Gastroesophageal sphincter (tissue), 4 donors: ENCODE measurements around the gene UPF3A. TPM values are rescaled to one million over a fixed set of nuclear protein-coding genes. Genes with fewer than 3 reads are reported as not detected.

ENCODE experiments used
- ATAC-seq: fragments of 150-250 bp; one replicate; pipeline ENCODE4 v1.9.1; 2016; ENCODE audit warnings: mild to moderate bottlenecking, moderate library complexity
- H3K27ac ChIP-seq, 4 donors: fragments of 200-600 bp; sonication (generic) in 3 of 4; 1 replicate in 3 of 4; 2 replicates in 1 of 4; pipeline ENCODE4 v1.5.1; 2016 to 2019
- H3K27me3 ChIP-seq: fragments of 200-600 bp; sonication (generic); one replicate; pipeline ENCODE4 v1.5.1; 2019
- H3K36me3 ChIP-seq, 2 donors: fragments of 200-600 bp; sonication (generic); one replicate each; pipeline ENCODE4 v1.5.1; 2019; ENCODE audit warnings: control low read depth in 1 of 2
- H3K4me1 ChIP-seq, 3 donors: fragments of 200-600 bp; sonication (generic); 1 replicate in 2 of 3; 2 replicates in 1 of 3; pipeline ENCODE4 v1.5.1; 2016 to 2019; ENCODE audit warnings: control low read depth in 2 of 3
- H3K4me3 ChIP-seq, 2 donors: fragments of 200-600 bp; sonication (generic); one replicate each; pipeline ENCODE4 v1.5.1; 2019; ENCODE audit warnings: mild to moderate bottlenecking in 1 of 2, moderate library complexity in 1 of 2
- H3K9me3 ChIP-seq, 3 donors: fragments of 200-600 bp; sonication (generic); one replicate each; pipeline ENCODE4 v1.5.1; 2017 to 2019; ENCODE audit warnings: control low read depth in 2 of 3
- CTCF ChIP-seq, 4 experiments: fragments of 200-600 bp in 2 of 4; fragments of 450-650 bp in 2 of 4; sonication (generic) in 1 of 4; IDR thresholded peaks; one replicate each; pipeline ENCODE4 v1.5.1; 2017 to 2019; ENCODE audit warnings: antibody characterized with exemption in 4 of 4, mild to moderate bottlenecking in 2 of 4, moderate library complexity in 2 of 4
- EP300 ChIP-seq: sonication (generic); formaldehyde crosslinking; IDR thresholded peaks from one replicate; pipeline ENCODE4 v1.6.1; 2017; ENCODE audit warnings: antibody characterized with exemption, mild to moderate bottlenecking
- POLR2A ChIP-seq, 2 donors: fragments of 450-650 bp; IDR thresholded peaks; one replicate each; pipeline ENCODE4 v1.6.1; 2017; ENCODE audit warnings: antibody characterized with exemption in 2 of 2, mild to moderate bottlenecking in 2 of 2, moderate library complexity in 1 of 2
- POLR2AphosphoS5 ChIP-seq: sonication (generic); formaldehyde crosslinking; IDR thresholded peaks from one replicate; pipeline ENCODE4 v1.6.1; 2017; ENCODE audit warnings: antibody characterized with exemption
- WGBS, 2 donors: methylation state at CpG; one replicate each; pipeline ENCODE4 v1.1.5; 2018; ENCODE audit warnings: low coverage in 1 of 2; 5-methylcytosine and 5-hydroxymethylcytosine counted together
- total RNA-seq, 4 donors: library from RNA; depleted of rRNA; stranded (reverse); fragments of >200 nt; gene quantifications; one replicate each; pipeline ENCODE4 v1.1.0, GENCODE V29; 2016

UPF3A gene
- total RNA-seq, 4 donors from 2014 or later: 31.0 to 40.0 (median 37.9) TPM

- Histone ChIP-seq H3K4me1 (peaks cover 0 to 27% (median 7%) of the 10 kb centered on the region in 3 donors), H3K9me3 (no peaks in the 10 kb centered on the region), H3K4me3 (peak overlapping the region; percentile 74 to 86), H3K36me3 (peaks cover 0 to 42% of the 10 kb centered on the region in 2 donors), H3K27ac (peak overlapping the region in 3 of 4 donors; percentile 76 to 92 (median 87)), H3K27me3 (no peaks in the 10 kb centered on the region)
- TF ChIP-seq EP300 (no peak), POLR2A (IDR thresholded peaks at IDR 0.05) (no peak), POLR2AphosphoS5 (no peak), CTCF (IDR thresholded peaks at IDR 0.05) (no peak)
- 8 to 10% methylated on average over 9 to 10 of the region's 10 CpGs for WGBS, 2 donors
- ATAC-seq: no peak
These were observed 45.7 kb upstream of the UPF3A start for GRCh38 chr13:114235697-114236096.

- peak overlapping the region in 1 of 4 donors; percentile 87 for H3K27ac ChIP-seq
- TF ChIP-seq EP300 (no peak), CTCF (IDR thresholded peaks at IDR 0.05) (no peak), POLR2A (IDR thresholded peaks at IDR 0.05) (no peak), POLR2AphosphoS5 (no peak)
- 54 to 60% methylated on average over 4 of the region's 4 CpGs for WGBS, 2 donors
- H3K9me3 ChIP-seq: no peaks in the 10 kb centered on the region
- H3K4me1 ChIP-seq: peaks cover 0 to 27% (median 7%) of the 10 kb centered on the region in 3 donors
- peak overlapping the region in 1 of 2 donors; percentile 74 for H3K4me3 ChIP-seq
- no peak for ATAC-seq
- no peaks in the 10 kb centered on the region for H3K27me3 ChIP-seq
- peaks cover 0 to 47% of the 10 kb centered on the region in 2 donors for H3K36me3 ChIP-seq
These were observed 45.2 kb upstream of the UPF3A start for GRCh38 chr13:114236227-114236626.

- Histone ChIP-seq H3K27me3 (no peaks in the 10 kb centered on the region), H3K9me3 (no peaks in the 10 kb centered on the region), H3K4me1 (peaks cover 0 to 27% (median 7%) of the 10 kb centered on the region in 3 donors), H3K4me3 (no peak overlapping the region), H3K36me3 (peaks cover 0 to 60% of the 10 kb centered on the region in 2 donors), H3K27ac (no peak overlapping the region)
- no peak for ATAC-seq
- TF ChIP-seq POLR2A (IDR thresholded peaks at IDR 0.05) (no peak), POLR2AphosphoS5 (no peak), EP300 (no peak), CTCF (IDR thresholded peaks at IDR 0.05) (no peak)
- WGBS, 2 donors: 81 to 84% methylated on average over 7 of the region's 7 CpGs
These were observed 43.8 kb upstream of the UPF3A start for GRCh38 chr13:114237415-114238112.

- ATAC-seq: no peak
- TF ChIP-seq POLR2AphosphoS5 (no peak), POLR2A (IDR thresholded peaks at IDR 0.05) (no peak), EP300 (no peak), CTCF (IDR thresholded peaks at IDR 0.05) (no peak)
- WGBS, 2 donors: 91 to 95% methylated on average over 5 to 6 of the region's 6 CpGs
These were observed 39.5 kb upstream of the UPF3A start for GRCh38 chr13:114241918-114242317.

DNA sequence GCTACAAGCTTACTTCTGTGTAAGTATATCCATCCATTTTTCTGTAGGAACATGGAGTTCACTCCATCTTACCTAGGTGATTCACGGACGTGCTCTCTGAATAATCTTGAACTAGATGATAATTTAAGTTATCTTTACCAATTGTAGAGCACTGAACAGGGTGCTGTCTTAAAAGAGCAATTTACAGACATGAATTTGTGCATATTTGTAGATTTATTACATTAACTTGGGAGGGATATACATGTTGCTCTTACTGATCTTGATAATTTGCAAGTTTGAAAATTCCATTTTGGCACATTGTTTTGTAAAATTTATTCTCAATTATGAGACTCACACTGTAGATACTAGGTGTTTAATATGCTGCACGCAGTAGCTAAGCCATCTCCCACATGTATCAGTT lies 37.4 kb upstream of the UPF3A start:
- TF ChIP-seq EP300: no peak
- no peak for TF ChIP-seq POLR2A (IDR thresholded peaks at IDR 0.05)
- no peak for TF ChIP-seq CTCF (IDR thresholded peaks at IDR 0.05)
- TF ChIP-seq POLR2AphosphoS5: no peak
- Histone ChIP-seq H3K36me3 (peaks cover 3 to 100% of the 10 kb centered on the region in 2 donors), H3K4me3 (no peak overlapping the region), H3K27me3 (no peaks in the 10 kb centered on the region), H3K9me3 (no peaks in the 10 kb centered on the region), H3K27ac (no peak overlapping the region), H3K4me1 (no peaks in the 10 kb centered on the region)
- 83 to 93% methylated on average over 3 of the region's 3 CpGs for WGBS, 2 donors
- ATAC-seq: no peak

More at GRCh38 chr13:114241918-114242317, 39.5 kb upstream of the UPF3A start:
- peaks cover 3 to 100% of the 10 kb centered on the region in 2 donors for H3K36me3 ChIP-seq
- H3K9me3 ChIP-seq: no peaks in the 10 kb centered on the region
- H3K27me3 ChIP-seq: no peaks in the 10 kb centered on the region
- H3K4me3 ChIP-seq: no peak overlapping the region
- no peak overlapping the region for H3K27ac ChIP-seq
- H3K4me1 ChIP-seq: peaks cover 0 to 5% (median 0%) of the 10 kb centered on the region in 3 donors
